DOHH2 (cell line): ENCODE measurements around the gene TJP1.

Experiments used
- CTCF ChIP-seq: fragments of 200-600 bp; sonication (generic); IDR thresholded peaks from one replicate; pipeline ENCODE4 v1.5.1; 2014; ENCODE audit warnings: antibody characterized with exemption, mild to moderate bottlenecking, low read depth, low read length; ENCODE audit not compliant: poor library complexity, severe bottlenecking
- EZH2phosphoT487 ChIP-seq: fragments of 200-600 bp; sonication (generic); IDR thresholded peaks from 2 replicates; pipeline ENCODE4 v1.6.1; 2017; ENCODE audit warnings: borderline replicate concordance, mild to moderate bottlenecking, antibody characterized with exemption, low read length, moderate library complexity, mixed read lengths

- TF ChIP-seq CTCF, result no peak
- no peak for TF ChIP-seq EZH2phosphoT487
Measured at GRCh38 chr15:29852201-29852600, 29.9 kb upstream of the TJP1 start.
